ENCODE data around the gene MYBBP1A.
A peak's percentile ranks its signal among the peaks of the same experiment; 100 is the strongest.

Gene MYBBP1A

DNA sequence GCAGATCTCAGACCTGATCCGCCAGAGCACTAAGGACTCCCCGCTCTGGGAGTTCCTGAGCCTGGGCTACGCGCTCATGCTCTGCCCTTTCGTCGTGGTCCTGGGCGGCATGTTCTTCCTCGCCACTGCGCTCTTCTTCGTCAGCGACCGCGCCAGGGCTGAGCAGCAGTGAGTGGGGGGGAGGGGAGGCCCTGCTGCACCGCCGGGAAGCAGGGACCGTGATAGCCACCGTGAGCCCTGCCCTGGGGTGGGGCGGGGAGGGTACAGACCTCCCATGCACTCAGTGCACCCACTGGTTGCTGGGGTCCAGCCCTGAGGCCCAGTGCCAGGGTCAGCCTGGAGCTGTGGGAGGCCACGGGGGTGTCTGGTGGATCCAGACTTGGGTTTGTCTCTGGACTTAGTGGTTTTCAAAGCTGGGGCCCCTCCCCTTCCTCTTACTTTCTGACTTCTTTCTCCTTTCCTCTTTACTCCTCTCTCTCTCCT, 18.9 kb downstream of the MYBBP1A start:
- peak overlapping the region; percentile 44 for H3K27ac Mint-ChIP-seq
- H3K4me1 Mint-ChIP-seq (ENCODE audit: low read depth) = peaks cover 30% of the 10 kb centered on the region
- H3K27me3 Mint-ChIP-seq = peaks cover 35% of the 10 kb centered on the region
- peaks cover 40% of the 10 kb centered on the region for H3K36me3 Mint-ChIP-seq (ENCODE audit: low read depth)
- H3K4me3 Mint-ChIP-seq = peak overlapping the region; percentile 37
- intact Hi-C loops (cut with micrococcal nuclease) = no loop called here
- no peaks in the 10 kb centered on the region for H3K9me3 Mint-ChIP-seq

GRCh38 chr17:4535667-4536258, 19.4 kb downstream of the MYBBP1A start:
- H3K36me3 Mint-ChIP-seq (ENCODE audit: low read depth) = peaks cover 34% of the 10 kb centered on the region
- no peak overlapping the region for H3K27ac Mint-ChIP-seq
- peaks cover 30% of the 10 kb centered on the region for H3K4me1 Mint-ChIP-seq (ENCODE audit: low read depth)
- H3K9me3 Mint-ChIP-seq = no peaks in the 10 kb centered on the region
- intact Hi-C loops (cut with micrococcal nuclease) = no loop called here
- H3K27me3 Mint-ChIP-seq = peaks cover 39% of the 10 kb centered on the region
- no peak overlapping the region for H3K4me3 Mint-ChIP-seq

DNA sequence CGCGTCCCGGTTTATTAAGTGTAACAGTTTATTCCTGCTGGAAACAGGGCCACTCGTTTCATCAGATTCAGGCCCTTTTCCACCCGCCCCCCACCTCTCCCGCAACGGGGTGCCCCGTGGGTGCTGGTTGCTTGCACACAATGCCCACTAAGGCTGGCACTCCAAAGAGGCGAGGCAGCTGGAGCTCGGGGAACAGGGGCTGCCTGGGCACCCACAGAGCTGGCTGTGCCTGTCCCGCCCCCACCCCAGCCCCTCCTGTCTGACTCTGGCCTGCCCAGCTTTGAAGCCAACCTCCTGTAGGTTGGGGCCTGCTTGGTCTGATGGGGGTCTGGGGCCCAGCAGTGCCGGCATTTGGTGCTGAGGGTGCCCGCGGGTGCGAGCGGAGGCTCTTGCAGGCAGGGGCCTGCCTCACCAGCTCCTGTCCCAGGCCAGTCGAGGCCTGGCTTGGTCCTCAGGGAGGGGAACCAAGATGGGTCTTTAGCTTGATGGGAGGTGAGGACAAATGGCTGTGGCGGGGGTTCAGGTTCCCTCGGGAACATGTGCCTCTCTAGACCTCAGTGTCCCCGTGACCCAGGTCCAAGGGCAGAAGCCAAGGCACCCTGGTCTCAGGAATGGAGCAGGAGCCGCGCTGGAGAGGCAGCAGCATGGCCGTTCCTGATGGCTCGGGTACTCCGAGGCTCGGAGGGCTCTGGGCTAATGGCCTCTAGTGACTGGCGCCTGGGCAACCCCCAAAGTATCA, 20.1 kb downstream of the MYBBP1A start:
- H3K9me3 Mint-ChIP-seq = no peaks in the 10 kb centered on the region
- no peak overlapping the region for H3K4me3 Mint-ChIP-seq
- H3K4me1 Mint-ChIP-seq (ENCODE audit: low read depth) = peaks cover 30% of the 10 kb centered on the region
- H3K27me3 Mint-ChIP-seq = peaks cover 43% of the 10 kb centered on the region
- peaks cover 28% of the 10 kb centered on the region for H3K36me3 Mint-ChIP-seq (ENCODE audit: low read depth)
- H3K27ac Mint-ChIP-seq = no peak overlapping the region
- intact Hi-C loops (cut with micrococcal nuclease) = no loop called here

- Mint-ChIP-seq H3K4me3 (no peak overlapping the region), H3K36me3 (ENCODE audit: low read depth) (peaks cover 22% of the 10 kb centered on the region), H3K27ac (no peak overlapping the region), H3K9me3 (no peaks in the 10 kb centered on the region), H3K27me3 (peaks cover 45% of the 10 kb centered on the region), H3K4me1 (ENCODE audit: low read depth) (peaks cover 30% of the 10 kb centered on the region)
- intact Hi-C loops (cut with micrococcal nuclease) = no loop called here
These were observed 20.7 kb downstream of the MYBBP1A start for GRCh38 chr17:4534515-4534914.

- no peak overlapping the region for H3K4me3 Mint-ChIP-seq
- no peaks in the 10 kb centered on the region for H3K9me3 Mint-ChIP-seq
- peaks cover 46% of the 10 kb centered on the region for H3K27me3 Mint-ChIP-seq
- H3K4me1 Mint-ChIP-seq (ENCODE audit: low read depth) = peaks cover 30% of the 10 kb centered on the region
- peaks cover 15% of the 10 kb centered on the region for H3K36me3 Mint-ChIP-seq (ENCODE audit: low read depth)
- no peak overlapping the region for H3K27ac Mint-ChIP-seq
- intact Hi-C loops (cut with micrococcal nuclease) = no loop called here
These were observed 21.4 kb downstream of the MYBBP1A start for GRCh38 chr17:4533523-4534504.

- Mint-ChIP-seq H3K36me3 (ENCODE audit: low read depth) (peaks cover 7% of the 10 kb centered on the region), H3K4me1 (ENCODE audit: low read depth) (peaks cover 30% of the 10 kb centered on the region), H3K9me3 (no peaks in the 10 kb centered on the region), H3K4me3 (no peak overlapping the region), H3K27ac (peak overlapping the region; percentile 43), H3K27me3 (peaks cover 46% of the 10 kb centered on the region)
- intact Hi-C loops (cut with micrococcal nuclease) = no loop called here
These were observed 22.2 kb downstream of the MYBBP1A start for GRCh38 chr17:4532860-4533522.

- no peaks in the 10 kb centered on the region for H3K36me3 Mint-ChIP-seq (ENCODE audit: low read depth)
- H3K4me3 Mint-ChIP-seq = no peak overlapping the region
- peaks cover 24% of the 10 kb centered on the region for H3K4me1 Mint-ChIP-seq (ENCODE audit: low read depth)
- H3K9me3 Mint-ChIP-seq = no peaks in the 10 kb centered on the region
- H3K27ac Mint-ChIP-seq = no peak overlapping the region
- intact Hi-C loops (cut with micrococcal nuclease) = no loop called here
- H3K27me3 Mint-ChIP-seq = peaks cover 49% of the 10 kb centered on the region
These were observed 23.0 kb downstream of the MYBBP1A start for GRCh38 chr17:4531988-4532736.

DNA sequence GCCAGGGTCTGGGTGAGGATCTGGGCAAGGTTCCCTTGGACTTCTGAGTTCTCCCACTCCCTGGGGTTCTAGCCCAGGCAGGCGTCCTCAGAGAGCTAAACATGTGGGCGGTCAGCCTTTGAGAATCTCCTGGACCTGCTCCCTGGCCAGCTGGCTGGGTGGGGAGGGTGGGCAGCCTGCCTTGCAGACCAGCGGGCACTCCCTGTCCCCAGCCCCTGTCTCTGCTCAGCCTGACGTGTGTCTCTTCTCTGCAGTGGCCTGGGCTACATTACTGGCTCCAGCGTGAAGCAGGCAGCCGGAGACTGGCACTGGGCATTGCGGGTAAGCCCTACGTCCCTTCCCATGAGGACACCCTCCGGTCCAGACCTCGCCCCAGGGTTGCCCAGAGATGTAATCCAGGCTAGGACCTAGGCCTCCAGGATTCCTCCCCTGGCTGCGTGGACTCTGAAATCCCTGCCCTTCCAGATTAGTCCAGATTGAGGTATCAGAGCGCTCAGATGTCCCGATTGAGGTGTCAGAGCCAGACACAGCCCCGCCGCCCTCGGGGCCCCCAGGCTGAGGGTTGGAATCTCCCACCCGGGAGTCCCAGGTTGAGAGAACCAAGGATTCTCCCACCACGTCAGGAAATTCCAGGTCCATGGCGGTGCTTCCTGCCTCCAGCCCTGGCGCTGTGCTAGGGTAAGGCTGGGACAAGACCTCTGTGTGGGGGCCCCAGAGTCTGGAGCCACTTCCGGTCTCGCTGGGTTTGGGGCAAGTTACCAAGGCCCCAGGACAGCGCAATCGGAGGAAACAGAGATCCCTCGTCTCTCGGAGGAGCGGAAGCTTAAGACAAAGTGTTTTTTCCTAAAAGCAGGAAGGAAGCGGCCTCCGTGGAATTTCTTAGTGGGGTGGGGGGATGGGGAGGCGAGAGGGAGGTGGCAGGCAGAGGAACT, 24.1 kb downstream of the MYBBP1A start:
- Mint-ChIP-seq H3K4me3 (no peak overlapping the region), H3K36me3 (ENCODE audit: low read depth) (no peaks in the 10 kb centered on the region), H3K27me3 (peaks cover 54% of the 10 kb centered on the region), H3K4me1 (ENCODE audit: low read depth) (peaks cover 16% of the 10 kb centered on the region), H3K27ac (no peak overlapping the region), H3K9me3 (no peaks in the 10 kb centered on the region)
- intact Hi-C loops (cut with micrococcal nuclease) = no loop called here

- no peak overlapping the region for H3K27ac Mint-ChIP-seq
- intact Hi-C loops (cut with micrococcal nuclease) = no loop called here
- peaks cover 49% of the 10 kb centered on the region for H3K27me3 Mint-ChIP-seq
- H3K9me3 Mint-ChIP-seq = no peaks in the 10 kb centered on the region
- H3K4me1 Mint-ChIP-seq (ENCODE audit: low read depth) = peaks cover 24% of the 10 kb centered on the region
- no peak overlapping the region for H3K4me3 Mint-ChIP-seq
- H3K36me3 Mint-ChIP-seq (ENCODE audit: low read depth) = no peaks in the 10 kb centered on the region
These were observed 25.5 kb downstream of the MYBBP1A start for GRCh38 chr17:4529533-4530152.

DNA sequence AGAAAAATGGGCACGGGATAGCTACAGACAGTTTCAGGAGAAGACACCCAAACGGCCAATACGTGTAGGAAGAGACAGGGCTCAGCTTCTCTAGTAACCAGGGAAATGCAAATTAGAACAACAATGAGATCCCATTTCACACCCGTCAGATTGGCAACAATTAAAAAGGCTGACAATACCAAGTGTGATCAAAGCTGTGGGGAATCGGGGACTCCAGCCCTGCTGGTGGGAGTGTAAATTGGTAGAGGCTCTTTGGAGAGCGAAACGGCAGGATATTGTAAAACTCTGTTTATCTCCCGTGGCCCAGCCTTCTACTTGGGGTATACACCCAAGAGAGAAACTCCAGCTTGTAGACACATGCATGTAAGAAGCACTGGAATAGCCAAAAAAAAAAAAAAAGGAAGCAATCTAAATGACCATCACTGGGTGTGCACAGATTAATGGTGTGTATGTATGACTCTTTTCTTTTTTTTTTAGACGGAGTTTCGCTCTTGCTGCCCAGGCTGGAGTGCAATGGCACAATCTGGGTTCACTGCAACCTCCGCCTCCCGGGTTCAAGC, 27.5 kb downstream of the MYBBP1A start:
- Mint-ChIP-seq H3K27ac (no peak overlapping the region), H3K36me3 (ENCODE audit: low read depth) (no peaks in the 10 kb centered on the region)
- intact Hi-C loops (cut with micrococcal nuclease) = no loop called here

DNA sequence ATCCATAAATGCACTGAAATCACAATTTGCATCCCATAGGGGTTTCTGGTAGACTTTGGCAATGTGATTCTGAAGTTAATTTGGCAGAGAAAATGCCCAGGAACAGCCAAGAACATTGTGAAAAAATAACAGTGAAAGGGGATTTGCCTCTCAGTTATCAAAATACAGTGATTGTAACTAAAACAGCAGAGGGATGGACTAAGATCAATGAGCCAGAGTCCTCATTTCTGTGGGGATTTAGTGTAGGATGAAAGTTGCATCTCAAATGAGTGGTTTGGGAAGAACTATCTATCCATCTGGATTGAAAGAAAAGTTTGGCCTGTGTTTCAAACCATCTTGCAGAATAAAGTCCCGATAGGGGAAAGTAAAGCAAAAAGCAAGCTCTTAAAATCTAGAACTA, 28.1 kb downstream of the MYBBP1A start:
- H3K27ac Mint-ChIP-seq = peak overlapping the region; percentile 33
- H3K27me3 Mint-ChIP-seq = peaks cover 29% of the 10 kb centered on the region
- no peaks in the 10 kb centered on the region for H3K36me3 Mint-ChIP-seq (ENCODE audit: low read depth)
- no peak overlapping the region for H3K4me3 Mint-ChIP-seq
- peaks cover 16% of the 10 kb centered on the region for H3K4me1 Mint-ChIP-seq (ENCODE audit: low read depth)
- intact Hi-C loops (cut with micrococcal nuclease) = no loop called here
- H3K9me3 Mint-ChIP-seq = no peaks in the 10 kb centered on the region

More for the DNA sequence above, 27.5 kb downstream of the MYBBP1A start:
- Mint-ChIP-seq H3K27me3 (peaks cover 31% of the 10 kb centered on the region), H3K4me1 (ENCODE audit: low read depth) (peaks cover 17% of the 10 kb centered on the region), H3K9me3 (no peaks in the 10 kb centered on the region), H3K4me3 (no peak overlapping the region)
